GM13976 (cell line): ENCODE data around the gene FARS2.
A peak's percentile ranks its signal among the peaks of the same experiment; 100 is the strongest.

Source experiments
- DNase-seq: peaks from one replicate; pipeline ENCODE4 v3.0.0; 2012; ENCODE audit warnings: low spot score
- CTCF ChIP-seq: IDR thresholded peaks from 2 replicates; pipeline ENCODE4 v1.5.1; 2012; ENCODE audit warnings: borderline replicate concordance, mild to moderate bottlenecking; ENCODE audit not compliant: insufficient read depth; ENCODE audit errors: extremely low read depth, missing control alignments, control extremely low read depth
- in situ Hi-C: fragments of 300-500 bp; cut with MboI; formaldehyde crosslinking; loops from one replicate; pipeline ENCODE4 v1.12.0; 2022; ENCODE audit warnings: low sequenced_read_pairs, mixed read lengths, inconsistent platforms; ENCODE audit not compliant: unreplicated experiment

Gene FARS2

GRCh38 chr6:5516036-5516435, 254.7 kb downstream of the FARS2 start:
- no peak for DNase-seq
- no peak for TF ChIP-seq CTCF
- in situ Hi-C loops: no loop called here

GRCh38 chr6:5517796-5518195, 256.5 kb downstream of the FARS2 start:
- in situ Hi-C loops: no loop called here

GRCh38 chr6:5518936-5519491, 257.7 kb downstream of the FARS2 start:
- in situ Hi-C loops: no loop called here

More at GRCh38 chr6:5517796-5518195, 256.5 kb downstream of the FARS2 start:
- no peak for TF ChIP-seq CTCF
- DNase-seq: peak; percentile 26

GRCh38 chr6:5520796-5521195, 259.5 kb downstream of the FARS2 start:
- no peak for TF ChIP-seq CTCF
- in situ Hi-C loops: no loop called here
- DNase-seq: no peak

More at GRCh38 chr6:5518936-5519491, 257.7 kb downstream of the FARS2 start:
- no peak for DNase-seq
- TF ChIP-seq CTCF: no peak

GRCh38 chr6:5521322-5521721, 260.0 kb downstream of the FARS2 start:
- no peak for TF ChIP-seq CTCF
- DNase-seq: no peak
- in situ Hi-C loops: no loop called here

- TF ChIP-seq CTCF: no peak
- DNase-seq: no peak
- in situ Hi-C loops: no loop called here
Observed at GRCh38 chr6:5522147-5522546, 260.8 kb downstream of the FARS2 start.

- in situ Hi-C loops: no loop called here
- DNase-seq: no peak
Observed at GRCh38 chr6:5524110-5524509, 262.8 kb downstream of the FARS2 start.

More at GRCh38 chr6:5524110-5524509, 262.8 kb downstream of the FARS2 start:
- no peak for TF ChIP-seq CTCF
